Measurements from ENCODE around the gene MIPOL1. TPM values are rescaled to one million over a fixed set of nuclear protein-coding genes. Genes with fewer than 3 reads are reported as not detected.

MIPOL1 gene
- total and polyA plus RNA-seq, 2 of the 13 experiments (the other 11 are each of a cell fraction or from before 2014, with no cell fraction given), result 8.6 to 34.2 TPM

DNA sequence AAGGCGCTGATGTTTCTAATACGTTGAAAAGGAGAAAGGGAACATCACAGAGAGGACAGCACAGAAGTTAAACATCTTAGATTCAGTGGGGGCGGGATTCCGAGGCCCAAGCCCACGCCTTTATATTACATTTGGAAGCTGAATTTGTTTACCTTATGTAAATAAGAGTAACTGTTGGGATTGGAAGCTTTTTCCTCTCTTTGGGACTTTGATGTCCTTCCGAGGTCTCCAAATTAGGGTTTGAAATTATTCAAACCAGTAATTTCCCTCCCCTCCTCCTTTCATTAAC, 390.9 kb downstream of the MIPOL1 start (continued):
- TF ChIP-seq, protein P1, sequence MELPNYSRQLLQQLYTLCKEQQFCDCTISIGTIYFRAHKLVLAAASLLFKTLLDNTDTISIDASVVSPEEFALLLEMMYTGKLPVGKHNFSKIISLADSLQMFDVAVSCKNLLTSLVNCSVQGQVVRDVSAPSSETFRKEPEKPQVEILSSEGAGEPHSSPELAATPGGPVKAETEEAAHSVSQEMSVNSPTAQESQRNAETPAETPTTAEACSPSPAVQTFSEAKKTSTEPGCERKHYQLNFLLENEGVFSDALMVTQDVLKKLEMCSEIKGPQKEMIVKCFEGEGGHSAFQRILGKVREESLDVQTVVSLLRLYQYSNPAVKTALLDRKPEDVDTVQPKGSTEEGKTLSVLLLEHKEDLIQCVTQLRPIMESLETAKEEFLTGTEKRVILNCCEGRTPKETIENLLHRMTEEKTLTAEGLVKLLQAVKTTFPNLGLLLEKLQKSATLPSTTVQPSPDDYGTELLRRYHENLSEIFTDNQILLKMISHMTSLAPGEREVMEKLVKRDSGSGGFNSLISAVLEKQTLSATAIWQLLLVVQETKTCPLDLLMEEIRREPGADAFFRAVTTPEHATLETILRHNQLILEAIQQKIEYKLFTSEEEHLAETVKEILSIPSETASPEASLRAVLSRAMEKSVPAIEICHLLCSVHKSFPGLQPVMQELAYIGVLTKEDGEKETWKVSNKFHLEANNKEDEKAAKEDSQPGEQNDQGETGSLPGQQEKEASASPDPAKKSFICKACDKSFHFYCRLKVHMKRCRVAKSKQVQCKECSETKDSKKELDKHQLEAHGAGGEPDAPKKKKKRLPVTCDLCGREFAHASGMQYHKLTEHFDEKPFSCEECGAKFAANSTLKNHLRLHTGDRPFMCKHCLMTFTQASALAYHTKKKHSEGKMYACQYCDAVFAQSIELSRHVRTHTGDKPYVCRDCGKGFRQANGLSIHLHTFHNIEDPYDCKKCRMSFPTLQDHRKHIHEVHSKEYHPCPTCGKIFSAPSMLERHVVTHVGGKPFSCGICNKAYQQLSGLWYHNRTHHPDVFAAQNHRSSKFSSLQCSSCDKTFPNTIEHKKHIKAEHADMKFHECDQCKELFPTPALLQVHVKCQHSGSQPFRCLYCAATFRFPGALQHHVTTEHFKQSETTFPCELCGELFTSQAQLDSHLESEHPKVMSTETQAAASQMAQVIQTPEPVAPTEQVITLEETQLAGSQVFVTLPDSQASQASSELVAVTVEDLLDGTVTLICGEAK (IDR thresholded peaks at IDR 0.05), result no peak
- TF ChIP-seq, protein P1 (CRISPR knock-in tag; IDR thresholded peaks at IDR 0.05), result no peak
- TF ChIP-seq ISL2 (CRISPR knock-in tag; IDR thresholded peaks at IDR 0.05) (no peak), HIVEP1 (CRISPR knock-in tag; IDR thresholded peaks at IDR 0.05) (no peak), ZNF660 (CRISPR knock-in tag; IDR thresholded peaks at IDR 0.05; ENCODE audit: borderline replicate concordance, low read depth) (no peak; the same call in 1 of the 2 replicates), MBNL3 (CRISPR knock-in tag; conservative IDR thresholded peaks at IDR 0.05) (no peak), JUN (CRISPR knock-in tag; IDR thresholded peaks at IDR 0.05) (no peak), SPEN (CRISPR knock-in tag; IDR thresholded peaks at IDR 0.05; ENCODE audit: low read depth) (0 out of 2 replicates have a peak, but pooled peaks have one; percentile 2), GATAD2A (CRISPR knock-in tag; IDR thresholded peaks at IDR 0.05) (no peak), RELA (CRISPR knock-in tag; IDR thresholded peaks at IDR 0.05) (no peak), POLR2AphosphoS5 (IDR thresholded peaks at IDR 0.05; ENCODE audit: low read depth, low read length) (0 out of 2 replicates have a peak, but pooled peaks have one; percentile 59), ZNF441 (CRISPR knock-in tag; IDR thresholded peaks at IDR 0.05; ENCODE audit: borderline replicate concordance) (no peak), PCBP2 (optimal IDR thresholded peaks at IDR 0.05; ENCODE audit: low read depth, low read length, poor library complexity, severe bottlenecking) (no peak), ZNF550 (CRISPR knock-in tag; IDR thresholded peaks at IDR 0.05; ENCODE audit: borderline replicate concordance) (no peak), ZBTB42 (CRISPR knock-in tag; IDR thresholded peaks at IDR 0.05) (0 out of 2 replicates have a peak, but pooled peaks have one; percentile 15), POLR2G (IDR thresholded peaks at IDR 0.05; ENCODE audit: low read depth, low read length) (peak; percentile 70), ZNF652 (CRISPR knock-in tag; IDR thresholded peaks at IDR 0.05; ENCODE audit: borderline replicate concordance, low read depth) (no peak)
- TF ChIP-seq, protein P2, sequence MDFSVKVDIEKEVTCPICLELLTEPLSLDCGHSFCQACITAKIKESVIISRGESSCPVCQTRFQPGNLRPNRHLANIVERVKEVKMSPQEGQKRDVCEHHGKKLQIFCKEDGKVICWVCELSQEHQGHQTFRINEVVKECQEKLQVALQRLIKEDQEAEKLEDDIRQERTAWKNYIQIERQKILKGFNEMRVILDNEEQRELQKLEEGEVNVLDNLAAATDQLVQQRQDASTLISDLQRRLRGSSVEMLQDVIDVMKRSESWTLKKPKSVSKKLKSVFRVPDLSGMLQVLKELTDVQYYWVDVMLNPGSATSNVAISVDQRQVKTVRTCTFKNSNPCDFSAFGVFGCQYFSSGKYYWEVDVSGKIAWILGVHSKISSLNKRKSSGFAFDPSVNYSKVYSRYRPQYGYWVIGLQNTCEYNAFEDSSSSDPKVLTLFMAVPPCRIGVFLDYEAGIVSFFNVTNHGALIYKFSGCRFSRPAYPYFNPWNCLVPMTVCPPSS (IDR thresholded peaks at IDR 0.05), result no peak
- TF ChIP-seq, protein P3, sequence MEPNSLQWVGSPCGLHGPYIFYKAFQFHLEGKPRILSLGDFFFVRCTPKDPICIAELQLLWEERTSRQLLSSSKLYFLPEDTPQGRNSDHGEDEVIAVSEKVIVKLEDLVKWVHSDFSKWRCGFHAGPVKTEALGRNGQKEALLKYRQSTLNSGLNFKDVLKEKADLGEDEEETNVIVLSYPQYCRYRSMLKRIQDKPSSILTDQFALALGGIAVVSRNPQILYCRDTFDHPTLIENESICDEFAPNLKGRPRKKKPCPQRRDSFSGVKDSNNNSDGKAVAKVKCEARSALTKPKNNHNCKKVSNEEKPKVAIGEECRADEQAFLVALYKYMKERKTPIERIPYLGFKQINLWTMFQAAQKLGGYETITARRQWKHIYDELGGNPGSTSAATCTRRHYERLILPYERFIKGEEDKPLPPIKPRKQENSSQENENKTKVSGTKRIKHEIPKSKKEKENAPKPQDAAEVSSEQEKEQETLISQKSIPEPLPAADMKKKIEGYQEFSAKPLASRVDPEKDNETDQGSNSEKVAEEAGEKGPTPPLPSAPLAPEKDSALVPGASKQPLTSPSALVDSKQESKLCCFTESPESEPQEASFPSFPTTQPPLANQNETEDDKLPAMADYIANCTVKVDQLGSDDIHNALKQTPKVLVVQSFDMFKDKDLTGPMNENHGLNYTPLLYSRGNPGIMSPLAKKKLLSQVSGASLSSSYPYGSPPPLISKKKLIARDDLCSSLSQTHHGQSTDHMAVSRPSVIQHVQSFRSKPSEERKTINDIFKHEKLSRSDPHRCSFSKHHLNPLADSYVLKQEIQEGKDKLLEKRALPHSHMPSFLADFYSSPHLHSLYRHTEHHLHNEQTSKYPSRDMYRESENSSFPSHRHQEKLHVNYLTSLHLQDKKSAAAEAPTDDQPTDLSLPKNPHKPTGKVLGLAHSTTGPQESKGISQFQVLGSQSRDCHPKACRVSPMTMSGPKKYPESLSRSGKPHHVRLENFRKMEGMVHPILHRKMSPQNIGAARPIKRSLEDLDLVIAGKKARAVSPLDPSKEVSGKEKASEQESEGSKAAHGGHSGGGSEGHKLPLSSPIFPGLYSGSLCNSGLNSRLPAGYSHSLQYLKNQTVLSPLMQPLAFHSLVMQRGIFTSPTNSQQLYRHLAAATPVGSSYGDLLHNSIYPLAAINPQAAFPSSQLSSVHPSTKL (CRISPR knock-in tag; IDR thresholded peaks at IDR 0.05), result no peak; the same call in 1 of the 2 replicates
